Measurements from ENCODE around the gene CSF3R. TPM values are rescaled to one million over a fixed set of nuclear protein-coding genes. Genes with fewer than 3 reads are reported as not detected.

CSF3R gene
- total RNA-seq, 1 donor, result not detected

GRCh38 chr1:36450270-36450918 is 32.3 kb downstream of the CSF3R start, which contains the start of gene OSCP1:
OSCP1 (minus strand) TSS chr1:36450451; CDS start chr1:36450369, 82 bp downstream.
- no peak for TF ChIP-seq CTCF (IDR thresholded peaks at IDR 0.05; ENCODE audit: insufficient read depth, low read depth, low read length)
- peak within 1 kb of the TSS; percentile 69 for H3K4me3 ChIP-seq (ENCODE audit: low read depth, low read length)
- DNase-seq (ENCODE audit: low read depth), result peak; percentile 97

GRCh38 chr1:36448530-36449056 is 34.1 kb downstream of the CSF3R start:
- DNase-seq (ENCODE audit: low read depth), result no peak
- TF ChIP-seq CTCF (IDR thresholded peaks at IDR 0.05; ENCODE audit: insufficient read depth, low read depth, low read length), result no peak
- no peak overlapping the region for H3K4me3 ChIP-seq (ENCODE audit: low read depth, low read length)

- H3K4me3 ChIP-seq (ENCODE audit: low read depth, low read length), result no peak overlapping the region
- DNase-seq (ENCODE audit: low read depth), result no peak
- no peak for TF ChIP-seq CTCF (IDR thresholded peaks at IDR 0.05; ENCODE audit: insufficient read depth, low read depth, low read length)
These were observed 35.3 kb downstream of the CSF3R start for GRCh38 chr1:36447450-36447849.

- H3K4me3 ChIP-seq (ENCODE audit: low read depth, low read length), result no peak overlapping the region
- no peak for TF ChIP-seq CTCF (IDR thresholded peaks at IDR 0.05; ENCODE audit: insufficient read depth, low read depth, low read length)
- no peak for DNase-seq (ENCODE audit: low read depth)
These were observed 36.0 kb downstream of the CSF3R start for GRCh38 chr1:36446746-36447145.

GRCh38 chr1:36446271-36446670 is 36.4 kb downstream of the CSF3R start:
- no peak overlapping the region for H3K4me3 ChIP-seq (ENCODE audit: low read depth, low read length)
- peak; percentile 56 for TF ChIP-seq CTCF (IDR thresholded peaks at IDR 0.05; ENCODE audit: insufficient read depth, low read depth, low read length)
- no peak for DNase-seq (ENCODE audit: low read depth)

GRCh38 chr1:36443297-36443696 is 39.4 kb downstream of the CSF3R start:
- no peak for DNase-seq (ENCODE audit: low read depth)
- no peak for TF ChIP-seq CTCF (IDR thresholded peaks at IDR 0.05; ENCODE audit: insufficient read depth, low read depth, low read length)
- no peak overlapping the region for H3K4me3 ChIP-seq (ENCODE audit: low read depth, low read length)

GRCh38 chr1:36442337-36442736 is 40.4 kb downstream of the CSF3R start:
- no peak for DNase-seq (ENCODE audit: low read depth)
- no peak for TF ChIP-seq CTCF (IDR thresholded peaks at IDR 0.05; ENCODE audit: insufficient read depth, low read depth, low read length)
- no peak overlapping the region for H3K4me3 ChIP-seq (ENCODE audit: low read depth, low read length)

Data from fibroblast of villous mesenchyme (primary cell).